ENCODE results near the gene ZNF579.

DNA sequence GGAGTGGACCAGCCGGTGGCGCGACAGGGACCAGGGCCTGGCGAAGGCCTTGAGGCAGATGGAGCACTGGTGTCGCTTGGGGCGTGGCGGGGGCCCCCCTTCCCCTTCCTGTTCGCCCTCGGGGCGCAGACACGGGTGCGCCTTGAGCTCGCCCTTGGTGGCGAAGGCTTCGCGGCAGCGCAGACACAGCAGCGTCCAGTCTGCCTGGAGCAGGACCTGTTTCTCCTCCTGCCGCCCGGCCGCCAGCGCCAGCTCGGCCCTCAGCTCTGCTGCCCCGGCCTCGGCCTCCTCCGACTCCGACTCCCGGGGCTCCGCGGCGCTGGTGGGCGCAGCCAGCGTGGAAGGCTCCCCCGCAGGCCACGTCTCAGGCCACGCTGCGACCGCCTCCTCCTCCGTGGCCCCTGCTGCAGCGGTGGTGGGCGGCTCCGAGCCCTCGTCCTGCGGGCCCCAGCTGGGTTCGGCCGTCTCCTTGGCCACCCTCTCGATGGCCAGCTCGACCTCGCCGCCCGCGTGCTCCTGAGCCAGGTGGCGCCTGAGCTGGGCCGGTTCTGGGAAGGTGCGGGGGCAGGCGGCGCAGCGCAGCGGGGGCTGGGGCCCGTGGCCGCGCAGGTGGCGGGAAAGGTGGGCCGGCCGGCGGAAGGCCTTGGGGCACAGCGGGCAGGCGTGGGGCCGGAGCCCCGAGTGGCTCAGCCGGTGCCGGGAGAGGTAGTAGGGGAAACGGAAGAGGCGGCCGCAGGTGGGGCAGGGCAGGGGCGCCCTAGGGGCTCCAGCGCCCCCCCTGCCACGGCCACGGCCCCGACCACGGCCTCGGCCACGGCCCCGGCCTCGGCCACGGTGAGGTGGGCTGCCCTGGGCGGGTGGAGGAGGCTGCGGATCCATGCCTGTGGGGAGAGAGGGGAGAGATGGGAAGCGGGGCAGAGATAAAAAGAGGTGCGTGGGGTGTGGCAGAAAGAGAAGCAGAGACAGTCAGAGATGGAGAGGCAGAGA is 1.6 kb downstream of the ZNF579 start:
- TF ChIP-seq ZNF274 (IDR thresholded peaks at IDR 0.05; ENCODE audit: low read depth, low read length) (no peak), YY1 (IDR thresholded peaks at IDR 0.05; ENCODE audit: insufficient read depth, insufficient read length) (no peak), SUZ12 (IDR thresholded peaks at IDR 0.05; ENCODE audit: extremely low read depth, insufficient read depth, insufficient read length) (no peak)

All from NT2/D1 (cell line).